Activated CD8-positive, alpha-beta memory T cell treated with anti-CD3 and anti-CD28 coated beads, Interleukin-2, amount 50 U/mL, for 48 hours (primary cell): ENCODE measurements around the gene EMC9.
"Not testable (repeated sequence)": the region's sequence is repeated elsewhere in the genome, so short reads cannot be mapped to it uniquely, and the experiment has no call there.

Experiments used
- DNase-seq: peaks from one replicate; pipeline ENCODE4 v3.0.0-alpha.2; 2020

EMC9 gene

GRCh38 chr14:24106672-24107271 is 34.6 kb downstream of the EMC9 start:
- no peak for DNase-seq

DNA sequence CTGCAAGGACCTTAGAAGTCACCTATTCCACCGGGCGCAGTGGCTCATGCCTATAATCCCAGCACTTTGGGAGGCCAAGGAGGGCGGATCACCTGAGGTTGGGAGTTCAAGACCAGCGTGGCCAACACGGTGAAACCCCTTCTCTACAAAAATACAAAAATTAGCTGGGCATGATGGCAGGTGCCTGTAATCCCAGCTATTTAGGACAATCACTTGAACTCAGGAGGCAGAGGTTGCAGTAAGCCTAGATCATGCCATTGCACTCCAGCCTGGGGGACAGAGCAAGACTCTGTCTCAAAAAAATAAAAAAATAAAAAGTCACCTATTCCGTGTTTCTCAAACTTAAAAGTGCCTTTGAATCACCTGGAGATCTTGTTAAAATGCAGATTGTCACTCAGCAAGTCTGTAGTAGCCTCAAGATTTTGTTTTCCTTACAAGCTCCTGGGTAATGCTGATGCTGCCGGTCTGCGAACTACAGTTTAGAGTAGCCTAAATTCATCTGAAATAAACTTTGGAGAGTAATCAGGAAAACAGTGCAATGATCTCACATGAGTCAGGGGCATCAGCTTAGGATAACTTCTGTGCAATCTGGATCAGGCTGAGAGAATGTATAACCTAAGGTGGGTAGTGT is 35.7 kb downstream of the EMC9 start:
- DNase-seq = not testable (repeated sequence)

GRCh38 chr14:24103451-24103850 is 37.9 kb downstream of the EMC9 start:
- no peak for DNase-seq

DNA sequence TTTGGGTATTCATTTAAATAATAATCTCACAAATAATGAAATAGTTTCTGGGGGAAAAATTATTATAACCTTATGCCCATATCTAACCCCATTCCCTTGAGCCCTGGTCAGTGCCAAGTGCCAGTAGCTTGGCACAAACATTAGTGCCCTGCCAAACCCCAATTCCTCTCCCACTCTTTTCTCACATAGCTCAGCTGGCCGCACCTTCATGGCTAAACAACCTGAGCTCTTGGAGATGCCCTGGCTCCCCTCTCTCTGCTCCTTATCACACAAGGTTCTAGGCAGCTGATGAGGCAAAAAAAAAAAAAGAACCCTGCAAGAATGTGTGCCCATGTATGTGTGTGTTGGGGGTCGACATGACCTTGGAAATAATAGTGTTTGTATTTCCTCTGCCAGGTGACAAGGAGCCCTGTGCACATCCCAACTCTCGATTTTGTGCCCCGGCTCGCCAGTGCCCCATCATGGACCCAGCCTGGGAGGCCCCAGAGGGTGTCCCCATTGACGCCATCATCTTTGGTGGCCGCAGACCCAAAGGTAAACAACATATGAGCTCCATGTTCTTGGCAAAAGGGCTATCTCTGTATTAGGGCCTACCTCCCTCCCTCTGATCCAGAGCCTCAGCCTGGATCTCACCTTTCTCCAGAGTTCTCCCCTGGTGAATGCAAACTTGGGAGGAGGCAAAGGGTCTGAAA is 38.9 kb downstream of the EMC9 start:
- no peak for DNase-seq

DNA sequence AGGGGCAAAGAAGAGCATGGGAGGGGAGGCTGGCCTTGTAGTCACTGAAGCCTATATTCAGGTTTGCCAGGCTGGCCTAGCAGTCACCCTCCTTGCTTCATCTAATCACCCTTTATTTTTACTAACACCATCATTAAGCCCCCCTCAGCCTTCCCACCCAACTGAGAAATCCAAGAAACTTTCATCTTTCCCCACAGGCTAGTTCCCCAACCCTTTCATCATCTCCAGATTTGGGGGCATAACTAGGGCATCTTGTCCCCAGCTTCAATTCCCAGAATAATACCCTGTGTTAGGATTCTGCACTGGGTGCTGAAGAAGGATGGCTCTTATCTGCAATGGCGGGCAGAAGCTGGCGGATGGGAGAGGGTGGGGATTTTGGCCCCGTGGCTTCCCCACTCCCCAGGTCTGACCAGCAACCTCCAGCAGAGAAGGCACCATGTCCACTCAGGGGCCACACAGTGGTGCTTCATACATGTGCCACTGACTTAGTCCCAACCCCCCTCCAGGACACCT is 40.4 kb downstream of the EMC9 start:
- DNase-seq = no peak

DNA sequence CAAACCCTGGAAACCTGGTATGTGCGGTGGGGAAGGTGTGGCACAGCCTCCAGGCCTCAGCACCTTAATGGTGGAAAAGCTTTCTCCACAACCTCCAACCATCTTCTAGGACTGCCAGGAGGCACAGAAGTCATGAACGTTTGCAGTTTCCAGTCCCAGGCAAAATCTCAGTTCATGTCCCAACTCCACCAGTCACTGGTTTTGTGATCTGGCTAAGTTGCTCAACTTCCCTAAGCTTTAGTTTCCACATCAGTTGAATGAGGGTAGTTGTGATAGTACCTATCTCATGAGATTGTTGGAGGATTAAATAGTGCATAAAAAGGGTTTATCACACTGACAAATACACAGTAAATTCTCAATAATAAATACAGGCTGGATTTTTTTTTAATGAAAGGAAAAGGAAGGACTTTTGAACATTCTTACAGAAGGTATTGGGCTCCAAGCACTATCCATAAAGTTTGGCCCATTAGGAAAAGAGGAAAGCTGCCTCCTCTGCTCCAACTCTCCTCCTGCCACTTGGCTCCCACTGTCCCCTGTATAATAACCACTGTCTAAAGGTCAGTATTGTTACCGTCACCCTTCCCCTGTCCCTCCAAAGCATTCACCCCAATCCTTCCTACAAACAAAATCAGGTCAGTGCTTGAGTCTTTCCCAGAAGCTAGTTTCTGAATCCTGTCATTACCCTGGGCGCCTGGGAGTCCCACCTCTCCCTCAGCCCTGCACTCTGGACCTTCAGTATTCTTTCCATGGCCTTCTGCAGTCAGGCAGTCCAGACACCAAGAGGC is 41.0 kb downstream of the EMC9 start:
- DNase-seq = no peak

DNA sequence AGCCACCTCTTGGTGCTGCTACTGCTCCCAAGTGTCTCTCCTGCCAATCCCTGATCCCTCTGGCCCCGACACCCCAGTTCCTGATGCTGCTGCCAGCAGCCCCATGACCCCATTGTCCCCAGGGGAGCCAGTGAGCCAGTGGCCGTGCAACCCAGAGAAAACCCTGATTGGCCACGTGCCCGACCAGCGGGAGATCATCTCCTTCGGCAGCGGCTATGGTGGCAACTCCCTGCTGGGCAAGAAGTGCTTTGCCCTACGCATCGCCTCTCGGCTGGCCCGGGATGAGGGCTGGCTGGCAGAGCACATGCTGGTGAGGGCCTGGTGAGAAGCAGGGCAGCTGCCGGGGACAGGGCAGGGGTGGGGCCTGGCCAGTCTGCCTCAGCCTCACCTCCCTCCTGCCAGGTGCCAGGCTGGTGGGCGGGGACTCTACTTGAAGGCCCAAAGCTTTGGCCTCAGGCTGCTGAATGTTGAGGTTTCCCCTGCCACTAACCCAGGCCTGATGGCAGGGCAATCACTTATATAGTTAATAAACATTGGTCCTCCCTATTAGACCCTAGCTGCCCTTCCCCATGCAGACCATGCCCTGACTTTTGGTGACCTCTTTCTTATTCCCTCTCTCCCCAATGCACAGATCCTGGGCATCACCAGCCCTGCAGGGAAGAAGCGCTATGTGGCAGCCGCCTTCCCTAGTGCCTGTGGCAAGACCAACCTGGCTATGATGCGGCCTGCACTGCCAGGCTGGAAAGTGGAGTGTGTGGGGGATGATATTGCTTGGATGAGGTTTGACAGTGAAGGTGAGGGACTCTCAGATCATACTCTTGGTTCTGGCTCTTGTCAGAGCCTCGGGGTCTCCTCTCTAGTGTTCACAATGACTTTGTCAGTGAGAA is 42.2 kb downstream of the EMC9 start:
- DNase-seq = no peak

DNA sequence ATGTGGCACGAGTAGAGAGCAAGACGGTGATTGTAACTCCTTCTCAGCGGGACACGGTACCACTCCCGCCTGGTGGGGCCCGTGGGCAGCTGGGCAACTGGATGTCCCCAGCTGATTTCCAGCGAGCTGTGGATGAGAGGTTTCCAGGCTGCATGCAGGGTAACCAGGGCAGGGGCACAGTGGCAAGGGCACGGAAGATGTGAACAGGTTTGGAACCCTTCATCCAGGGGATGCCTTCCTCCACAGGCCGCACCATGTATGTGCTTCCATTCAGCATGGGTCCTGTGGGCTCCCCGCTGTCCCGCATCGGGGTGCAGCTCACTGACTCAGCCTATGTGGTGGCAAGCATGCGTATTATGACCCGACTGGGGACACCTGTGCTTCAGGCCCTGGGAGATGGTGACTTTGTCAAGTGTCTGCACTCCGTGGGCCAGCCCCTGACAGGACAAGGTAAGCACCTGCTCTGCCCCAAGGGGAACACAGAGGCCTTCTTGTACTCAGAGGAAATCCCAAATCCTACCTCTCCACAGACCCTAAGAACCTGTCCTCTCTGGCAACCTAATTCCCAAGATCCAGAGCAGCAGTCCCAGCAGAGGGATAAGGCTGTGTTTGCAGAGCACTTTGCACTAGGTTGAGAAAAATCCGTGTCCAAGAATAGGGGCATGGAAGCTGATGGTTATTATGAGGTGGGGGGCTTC is 43.0 kb downstream of the EMC9 start:
- no peak for DNase-seq

DNA sequence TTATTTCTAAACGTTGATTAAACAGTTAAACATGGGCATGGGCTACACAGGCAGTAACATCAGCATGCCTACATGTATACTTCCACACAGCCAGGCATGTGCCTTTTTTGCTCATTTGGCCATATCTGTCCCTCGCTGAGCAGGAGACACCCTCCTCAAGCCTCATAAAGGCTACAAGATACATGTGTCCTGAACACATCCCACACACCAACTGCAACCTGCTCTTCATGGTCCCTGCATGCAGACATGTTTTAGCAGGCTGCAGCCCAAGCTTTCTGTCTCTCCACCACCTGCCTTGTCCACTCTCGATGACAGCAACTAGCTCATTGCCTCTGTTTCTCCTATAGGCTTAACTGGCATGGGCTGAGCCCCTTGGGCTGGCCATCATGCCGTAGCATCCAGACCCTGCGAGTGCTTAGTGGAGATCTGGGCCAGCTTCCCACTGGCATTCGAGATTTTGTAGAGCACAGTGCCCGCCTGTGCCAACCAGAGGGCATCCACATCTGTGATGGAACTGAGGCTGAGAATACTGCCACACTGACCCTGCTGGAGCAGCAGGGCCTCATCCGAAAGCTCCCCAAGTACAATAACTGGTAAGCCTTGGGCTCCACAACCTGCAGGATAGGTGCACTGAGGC is 44.7 kb downstream of the EMC9 start:
- DNase-seq = no peak

- peak; percentile 82 for DNase-seq
Observed at GRCh38 chr14:24095271-24096068, 45.9 kb downstream of the EMC9 start.

DNA sequence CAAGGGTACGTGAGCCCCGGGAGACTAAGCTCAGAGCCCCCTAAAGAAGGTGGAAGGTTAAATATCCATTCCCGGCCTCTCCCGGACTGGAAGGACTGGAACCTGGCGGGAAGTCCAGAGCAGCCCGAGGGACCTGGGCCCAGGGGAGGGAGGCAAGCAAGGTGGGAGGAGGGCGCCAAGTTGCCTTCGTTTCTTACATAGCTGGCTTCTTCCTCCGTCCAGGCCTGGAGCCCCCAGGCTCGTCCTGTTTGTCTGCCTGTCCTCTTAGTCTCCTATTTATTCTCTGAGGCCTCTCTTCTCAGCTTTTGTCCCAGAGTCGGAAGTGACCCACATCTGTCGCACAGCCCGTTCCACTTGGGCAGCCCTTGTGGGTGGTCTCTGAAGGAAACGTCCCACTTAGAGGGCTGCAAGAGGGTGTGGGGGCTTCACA is 46.5 kb downstream of the EMC9 start:
- no peak for DNase-seq

- peak; percentile 91 for DNase-seq
Observed at GRCh38 chr14:24093901-24094840, 47.2 kb downstream of the EMC9 start, which contains the start of gene PCK2. PCK2 (plus strand) TSS chr14:24094311; CDS start chr14:24094406, 95 bp downstream.

DNA sequence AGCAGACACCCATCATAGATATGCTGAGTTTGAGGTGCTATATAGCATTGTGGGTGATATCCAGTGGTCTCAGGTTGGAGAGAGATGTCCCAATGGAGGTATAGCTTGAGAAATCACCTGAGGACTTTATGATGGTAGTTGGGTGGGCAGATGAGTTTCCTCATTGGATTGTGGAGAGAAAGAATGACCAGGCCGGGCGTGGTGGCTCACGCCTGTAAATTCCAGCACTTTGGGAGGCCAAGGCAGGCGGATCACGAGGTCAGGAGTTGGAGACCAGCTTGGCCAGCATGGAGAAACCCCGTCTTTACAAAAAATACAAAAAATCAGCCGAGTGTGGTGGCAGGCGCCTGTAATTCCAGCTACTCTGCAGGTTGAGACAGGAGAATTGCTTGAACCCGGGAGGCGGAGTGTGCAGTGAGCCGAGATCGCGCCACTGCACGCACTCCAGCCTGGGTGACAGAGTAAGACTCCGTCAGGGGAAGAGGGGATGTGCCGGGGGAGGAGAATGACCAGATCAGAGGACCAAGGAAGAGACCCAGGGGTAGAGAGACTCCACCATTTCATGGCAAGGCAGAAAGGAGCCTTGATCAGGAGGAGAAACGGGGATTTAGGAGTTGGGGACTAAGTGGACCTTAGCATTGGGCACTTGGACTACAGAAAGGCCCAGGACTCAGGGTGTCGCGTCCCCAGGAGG is 48.0 kb downstream of the EMC9 start:
- DNase-seq = no peak

GRCh38 chr14:24092505-24093206 is 48.7 kb downstream of the EMC9 start:
- no peak for DNase-seq

DNA sequence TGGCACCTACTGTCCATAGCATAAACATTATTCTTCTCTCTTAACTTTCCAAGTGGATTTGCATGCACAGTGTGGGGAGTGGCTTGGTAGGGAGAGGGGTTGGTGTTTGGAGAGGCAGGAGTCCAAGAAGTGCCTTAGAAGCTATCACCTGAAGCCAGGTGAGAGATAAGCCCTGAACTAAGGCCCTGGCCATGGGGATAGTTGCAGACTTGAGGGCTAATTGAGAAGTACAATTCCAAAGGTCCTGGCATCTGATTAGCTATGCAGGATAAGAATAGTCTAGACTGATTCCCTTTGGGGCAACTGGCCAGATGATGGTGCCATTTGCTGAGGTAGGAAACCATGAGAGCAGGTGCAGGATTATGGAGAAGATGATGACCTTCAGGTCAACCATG is 49.3 kb downstream of the EMC9 start:
- no peak for DNase-seq

- DNase-seq = no peak
Observed at GRCh38 chr14:24089890-24090289, 51.5 kb downstream of the EMC9 start.
